HG03439 (cell line): ENCODE data around the gene NTNG1.

Source experiments
- ATAC-seq: cut with Tn5 transposase; IDR thresholded peaks from one replicate; pipeline ENCODE4 v1.9.1; 2021; ENCODE audit warnings: mild to moderate bottlenecking, moderate library complexity; ENCODE audit not compliant: unreplicated experiment

Gene NTNG1

DNA sequence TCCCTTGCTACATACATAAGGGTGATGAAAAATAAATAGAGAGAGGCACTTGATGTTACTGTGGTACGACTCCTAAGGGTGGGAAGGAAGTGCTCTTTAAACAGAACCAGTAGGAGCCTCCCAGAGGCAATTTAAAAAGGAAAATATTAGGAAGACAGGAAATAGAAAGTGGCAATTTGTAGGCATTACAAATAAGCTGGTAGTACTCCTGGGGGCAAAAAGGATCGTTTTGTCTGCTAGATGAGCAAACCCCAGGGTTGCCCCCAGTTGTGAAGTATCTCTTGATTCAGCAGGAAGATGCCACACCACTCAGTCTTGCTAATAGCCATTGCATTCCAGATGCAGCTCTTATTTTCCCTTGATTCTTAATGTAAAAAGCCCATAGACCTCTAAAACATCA, 303.0 kb downstream of the NTNG1 start:
- no peak for ATAC-seq

DNA sequence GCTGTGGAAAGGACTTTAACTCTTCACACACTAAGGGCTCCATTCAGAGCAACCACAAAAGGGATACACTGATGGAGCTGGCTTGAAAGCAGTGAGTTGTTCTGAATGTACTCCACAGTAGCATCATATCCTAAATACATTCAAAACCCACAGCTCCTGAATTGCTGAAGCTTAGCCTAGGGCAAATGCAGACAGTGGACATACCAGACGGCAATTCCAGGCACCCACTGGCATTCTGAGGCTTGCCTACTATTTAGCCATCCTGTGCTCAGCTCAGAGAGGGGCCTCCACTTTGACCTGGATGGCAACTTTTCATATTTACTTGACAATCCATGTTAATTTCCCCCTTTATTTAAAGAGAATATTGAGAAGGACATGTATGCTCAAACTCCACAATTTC, 303.5 kb downstream of the NTNG1 start:
- ATAC-seq = no peak

DNA sequence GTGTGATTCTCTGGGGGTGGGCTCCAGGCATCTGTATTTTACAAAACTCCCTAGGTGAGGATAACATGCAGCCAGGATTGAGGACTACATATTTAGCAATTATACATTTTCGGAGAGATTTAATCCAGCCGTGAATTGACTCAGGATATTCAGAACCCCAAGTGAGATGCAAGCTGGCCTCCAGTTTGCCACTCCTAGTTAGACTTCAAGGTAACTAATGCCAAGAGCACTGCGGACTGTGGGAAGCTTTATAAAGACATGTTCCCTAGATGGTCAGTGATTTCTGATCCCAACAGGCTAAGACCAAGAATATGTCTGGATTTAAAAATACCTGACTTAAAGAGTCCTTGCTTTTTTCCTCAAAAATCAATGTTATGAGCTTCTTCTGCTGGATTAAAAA, 308.5 kb downstream of the NTNG1 start:
- no peak for ATAC-seq

GRCh38 chr1:107450899-107451664, 310.2 kb downstream of the NTNG1 start:
- peak; percentile 76 for ATAC-seq

DNA sequence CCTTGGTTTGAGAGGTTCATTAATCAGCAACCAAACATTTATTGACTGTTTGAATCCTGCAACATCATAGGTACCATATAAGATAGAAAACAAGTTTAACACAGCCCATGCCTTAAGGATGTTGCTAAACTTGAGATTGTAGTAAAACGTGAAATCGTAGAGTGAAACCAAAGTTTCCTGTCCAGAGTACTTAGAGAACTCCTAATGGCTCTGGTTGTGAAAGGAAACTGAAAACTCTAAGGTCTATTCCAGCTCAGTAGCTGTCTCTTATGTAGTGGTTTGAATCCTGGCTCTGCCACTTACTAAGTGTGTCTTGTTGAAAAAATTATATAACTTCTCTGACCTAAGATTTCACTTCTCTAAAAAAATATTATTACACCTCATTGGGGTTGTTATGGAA, 310.9 kb downstream of the NTNG1 start:
- ATAC-seq = peak; percentile 57

GRCh38 chr1:107454791-107455190, 314.0 kb downstream of the NTNG1 start:
- no peak for ATAC-seq

DNA sequence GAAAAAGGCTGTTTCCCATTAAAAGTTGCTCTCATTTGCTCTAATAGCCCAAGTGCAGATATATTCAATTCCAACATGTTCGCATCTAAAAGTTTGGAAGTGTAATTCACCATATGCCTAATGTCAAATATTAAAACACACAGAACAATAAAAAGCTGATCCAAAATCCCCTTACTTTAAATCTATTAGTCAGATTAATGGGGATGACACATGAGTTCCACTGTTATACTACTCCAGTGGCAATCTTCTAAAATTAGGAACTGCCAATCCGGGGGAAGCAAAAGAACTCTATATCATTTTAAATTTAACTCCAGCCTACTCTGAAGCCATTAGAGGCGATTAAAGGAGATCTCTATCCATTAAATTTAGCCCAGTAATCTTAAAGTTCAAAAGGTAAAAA, 317.1 kb downstream of the NTNG1 start:
- ATAC-seq = no peak

- ATAC-seq = no peak
Measured at GRCh38 chr1:107459204-107459904, 318.5 kb downstream of the NTNG1 start.

DNA sequence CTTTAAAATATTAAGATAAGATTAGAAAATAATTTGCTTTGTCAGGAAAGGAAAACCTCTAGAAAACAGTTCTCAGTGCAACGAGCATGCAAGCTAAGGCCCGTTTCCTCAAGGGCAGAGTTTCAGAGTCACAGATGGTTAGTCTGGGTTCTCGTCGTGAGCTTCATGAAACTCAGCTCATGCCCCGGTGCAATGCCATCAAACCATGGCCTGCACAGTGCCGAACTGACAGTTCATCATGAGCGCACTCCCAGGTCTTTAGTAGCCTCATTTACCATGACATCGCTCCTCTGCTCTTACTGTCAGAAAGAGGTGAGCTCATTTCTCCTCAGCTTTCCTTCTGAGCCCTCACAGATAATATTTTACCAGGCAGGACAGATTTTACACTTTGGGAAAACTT, 319.2 kb downstream of the NTNG1 start:
- peak; percentile 56 for ATAC-seq

GRCh38 chr1:107464827-107465226, 324.0 kb downstream of the NTNG1 start:
- no peak for ATAC-seq

DNA sequence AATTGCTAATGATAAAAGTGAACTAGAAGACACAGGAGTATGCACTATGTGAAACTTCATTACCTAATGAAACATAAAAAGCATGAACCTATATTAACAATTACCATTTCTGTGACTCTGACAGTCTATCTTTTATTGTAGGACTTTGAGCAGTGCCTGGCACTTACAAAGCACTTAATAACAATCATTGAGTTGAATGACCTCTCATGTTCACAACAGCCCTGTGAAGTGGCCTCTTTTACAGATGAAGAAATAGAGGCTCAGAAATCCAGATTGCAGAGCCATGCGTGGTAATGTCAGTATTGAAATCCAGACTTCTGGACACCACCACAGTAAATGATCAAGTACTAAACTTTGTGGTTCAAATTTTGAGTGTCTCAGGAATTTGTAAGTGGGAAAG, 326.4 kb downstream of the NTNG1 start:
- ATAC-seq = no peak

- ATAC-seq = no peak
Measured at GRCh38 chr1:107467811-107468210, 327.0 kb downstream of the NTNG1 start.

DNA sequence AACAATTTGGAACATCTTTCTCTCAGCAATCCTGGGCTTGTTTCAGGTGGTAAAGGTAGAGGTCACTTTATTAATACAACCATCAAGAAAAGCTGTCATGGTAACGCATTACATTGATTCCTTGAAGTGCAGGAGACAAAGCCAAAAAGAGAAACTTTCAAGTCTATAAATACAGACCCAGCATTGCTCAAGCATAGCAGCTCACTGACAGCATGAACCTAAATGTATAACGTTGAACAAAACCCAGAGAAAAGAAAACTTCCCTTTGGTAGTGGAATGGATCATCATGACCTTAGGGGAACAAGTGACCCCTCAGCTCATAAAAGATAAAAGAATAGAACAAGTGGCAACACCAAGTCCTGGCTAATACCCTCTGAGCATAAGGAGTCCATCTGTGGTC, 332.2 kb downstream of the NTNG1 start:
- no peak for ATAC-seq

DNA sequence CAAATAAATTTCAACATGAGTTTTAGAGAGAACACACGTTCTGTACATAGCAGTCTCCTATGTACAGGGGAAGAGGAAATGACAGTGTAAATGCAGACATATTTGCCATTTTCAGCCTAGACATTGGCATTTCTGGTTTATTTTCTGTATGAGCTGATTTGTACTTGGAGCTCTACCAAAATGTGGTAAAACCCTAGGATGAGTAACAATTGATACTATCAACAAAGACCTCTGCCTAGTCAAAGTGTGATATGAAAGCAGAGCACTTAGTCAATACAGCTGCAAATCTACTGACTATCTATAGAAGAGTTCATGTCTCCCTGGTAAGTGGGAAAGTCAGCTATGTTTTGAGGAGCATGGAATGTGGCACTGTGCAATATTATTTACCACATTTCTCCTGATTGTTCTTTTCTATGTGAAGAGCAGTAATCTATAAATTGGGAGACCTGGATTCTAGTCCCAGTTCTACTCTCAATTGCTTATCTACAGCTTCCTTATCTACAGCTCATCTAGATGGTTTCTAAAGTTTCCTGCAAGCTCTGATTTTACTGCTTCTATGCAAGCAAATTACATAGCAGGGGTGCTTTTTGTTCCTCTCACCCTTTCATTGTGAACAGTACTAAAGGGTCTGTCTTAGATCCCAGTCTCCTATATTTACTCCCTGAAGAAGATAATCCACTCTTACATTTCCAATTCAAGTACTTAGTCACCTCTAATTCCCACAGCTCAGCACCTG, 334.2 kb downstream of the NTNG1 start:
- peak; percentile 87 for ATAC-seq

DNA sequence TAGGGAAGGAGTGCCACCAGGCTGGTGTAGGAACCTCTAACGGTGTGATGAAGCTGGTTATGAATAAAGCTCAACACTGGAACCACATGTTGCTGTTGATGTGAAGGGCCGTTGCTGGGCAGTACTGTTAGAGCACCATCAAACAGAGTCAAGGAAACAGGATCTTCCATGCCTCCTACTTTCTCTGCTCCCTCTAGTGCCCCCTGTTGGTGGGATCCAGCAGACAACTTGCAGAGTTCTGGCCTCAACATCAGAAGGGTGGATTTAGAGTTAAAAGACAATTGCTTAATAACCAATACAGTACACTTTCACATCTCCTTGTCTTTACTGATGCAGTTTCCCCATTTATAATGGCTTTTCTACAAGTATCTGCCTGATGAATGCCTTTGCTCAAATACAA, 336.4 kb downstream of the NTNG1 start:
- no peak for ATAC-seq

- no peak for ATAC-seq
Measured at GRCh38 chr1:107479865-107480350, 339.1 kb downstream of the NTNG1 start.

DNA sequence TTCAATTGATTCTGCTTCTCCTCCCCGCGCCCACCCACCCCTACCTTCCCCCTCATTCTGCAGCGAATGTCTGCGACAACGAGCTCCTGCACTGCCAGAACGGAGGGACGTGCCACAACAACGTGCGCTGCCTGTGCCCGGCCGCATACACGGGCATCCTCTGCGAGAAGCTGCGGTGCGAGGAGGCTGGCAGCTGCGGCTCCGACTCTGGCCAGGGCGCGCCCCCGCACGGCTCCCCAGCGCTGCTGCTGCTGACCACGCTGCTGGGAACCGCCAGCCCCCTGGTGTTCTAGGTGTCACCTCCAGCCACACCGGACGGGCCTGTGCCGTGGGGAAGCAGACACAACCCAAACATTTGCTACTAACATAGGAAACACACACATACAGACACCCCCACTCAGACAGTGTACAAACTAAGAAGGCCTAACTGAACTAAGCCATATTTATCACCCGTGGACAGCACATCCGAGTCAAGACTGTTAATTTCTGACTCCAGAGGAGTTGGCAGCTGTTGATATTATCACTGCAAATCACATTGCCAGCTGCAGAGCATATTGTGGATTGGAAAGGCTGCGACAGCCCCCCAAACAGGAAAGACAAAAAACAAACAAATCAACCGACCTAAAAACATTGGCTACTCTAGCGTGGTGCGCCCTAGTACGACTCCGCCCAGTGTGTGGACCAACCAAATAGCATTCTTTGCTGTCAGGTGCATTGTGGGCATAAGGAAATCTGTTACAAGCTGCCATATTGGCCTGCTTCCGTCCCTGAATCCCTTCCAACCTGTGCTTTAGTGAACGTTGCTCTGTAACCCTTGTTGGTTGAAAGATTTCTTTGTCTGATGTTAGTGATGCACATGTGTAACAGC, 339.9 kb downstream of the NTNG1 start:
- ATAC-seq = no peak

- no peak for ATAC-seq
Measured at GRCh38 chr1:107481756-107482384, 341.0 kb downstream of the NTNG1 start.

DNA sequence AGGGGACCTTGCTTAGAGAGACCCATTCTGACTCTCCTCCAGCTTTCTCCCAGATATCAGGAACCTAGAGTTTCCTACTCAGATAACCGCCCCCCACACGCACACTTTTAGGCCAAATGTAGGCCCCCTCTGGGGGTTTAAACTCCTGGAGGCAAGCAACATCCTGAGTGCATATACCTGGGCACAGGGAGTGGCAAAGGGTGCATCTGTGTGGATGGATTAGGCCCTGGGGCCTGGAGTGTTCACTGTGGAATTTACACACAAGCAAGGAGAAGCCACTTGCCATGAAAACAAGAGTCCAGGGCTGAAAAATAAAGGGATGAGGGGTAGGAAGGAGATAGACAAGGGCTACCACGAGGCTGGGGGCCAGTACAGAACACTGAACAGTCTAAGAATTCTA, 343.1 kb downstream of the NTNG1 start:
- no peak for ATAC-seq

DNA sequence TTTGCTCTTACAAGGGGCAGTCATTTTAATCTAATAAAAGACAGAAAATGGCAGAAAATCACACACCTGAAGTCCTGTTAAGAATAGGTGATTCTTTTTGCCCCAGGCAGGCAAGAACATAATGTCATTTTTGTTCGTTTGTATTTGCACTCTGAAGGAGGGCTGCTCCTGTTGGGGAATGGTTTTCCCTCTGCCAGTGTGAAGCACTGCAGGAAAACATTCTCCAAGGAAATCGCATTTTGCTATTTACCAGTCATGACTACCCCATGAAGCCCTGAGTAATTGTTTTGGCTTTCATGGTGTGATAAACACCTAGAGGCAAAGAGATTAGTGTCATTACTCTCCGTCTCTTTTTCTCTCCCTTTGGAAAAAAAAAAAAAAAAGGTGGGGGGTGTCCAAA, 345.5 kb downstream of the NTNG1 start:
- no peak for ATAC-seq
